ENCODE data around the gene RPL7L1.

The RPL7L1 gene

DNA sequence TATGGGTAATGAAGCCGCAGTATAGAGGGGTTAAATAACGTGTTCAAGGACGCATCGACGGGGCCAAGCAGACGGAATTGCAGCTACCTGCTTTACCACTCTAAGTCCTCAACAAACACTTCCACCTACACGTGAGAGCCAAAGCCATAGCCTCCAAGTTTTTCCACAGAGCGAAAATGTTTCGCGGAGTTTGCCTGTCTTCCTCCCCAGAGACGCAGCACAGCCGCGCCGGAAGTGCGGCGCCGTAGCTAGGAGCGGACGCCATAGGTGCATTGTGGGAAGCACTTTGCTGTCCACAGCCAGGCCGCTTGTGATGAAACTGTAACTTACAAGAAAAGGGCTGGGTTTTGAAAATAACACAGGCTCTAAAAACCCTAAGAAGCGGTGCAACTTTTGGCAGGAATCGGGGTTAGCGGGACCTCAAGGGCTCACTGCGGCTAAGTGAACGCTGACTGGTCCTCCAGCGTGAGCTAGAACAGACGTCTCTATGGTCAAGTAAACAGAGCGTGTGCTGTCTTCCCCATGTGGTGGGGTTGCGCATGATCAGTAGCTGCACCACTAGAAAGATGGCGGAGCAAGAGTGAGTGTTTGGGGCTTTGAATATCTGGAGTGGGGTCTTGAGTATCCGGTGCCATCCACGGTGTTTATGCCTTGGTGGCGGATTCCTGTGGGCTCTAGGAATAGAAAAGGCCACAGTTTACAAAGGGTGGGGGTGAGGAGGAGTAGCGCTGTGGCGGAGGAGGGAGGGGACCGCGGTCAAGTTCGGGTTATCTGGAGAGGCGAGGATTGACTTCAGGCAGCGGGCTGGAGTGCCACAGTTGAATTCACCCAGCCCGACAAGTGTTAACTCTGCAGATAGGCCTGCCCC, at the start of gene RPL7L1:
TSS of gene RPL7L1 (plus strand) at position 245 of the 868 bp plus-strand sequence. CDS start at position 540, 295 bp downstream.
- TF ChIP-seq POLR2A (IDR thresholded peaks at IDR 0.05; ENCODE audit: low read length) (peak; percentile 96), GATA1 (IDR thresholded peaks at IDR 0.05; ENCODE audit: low read depth, low read length) (no peak)
- DNase-seq, result peak; percentile 93 to 94

GRCh38 chr6:42831237-42831636, 48.2 kb upstream of the RPL7L1 start:
- TF ChIP-seq GATA1 (IDR thresholded peaks at IDR 0.05; ENCODE audit: low read depth, low read length) (no peak), POLR2A (IDR thresholded peaks at IDR 0.05; ENCODE audit: low read length) (no peak)
- DNase-seq, result no peak

DNA sequence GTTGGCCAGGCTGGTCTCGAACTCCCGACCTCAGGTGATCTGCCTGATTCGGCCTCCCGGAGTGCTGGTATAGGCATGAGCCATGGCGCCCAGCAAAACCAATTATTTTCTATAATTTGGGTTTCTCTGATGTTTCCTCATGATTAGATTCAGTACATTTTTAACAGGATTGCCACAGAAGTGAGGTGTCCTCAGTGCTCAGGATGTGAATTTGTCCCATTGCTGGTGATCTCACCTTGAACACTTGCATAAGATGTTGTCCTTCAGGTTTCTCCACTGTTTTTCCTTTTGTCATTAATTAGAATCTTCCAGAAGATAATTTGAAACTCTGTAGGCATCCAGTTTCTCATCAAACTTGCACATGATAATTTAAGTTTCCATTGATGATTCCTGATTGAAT, 45.4 kb upstream of the RPL7L1 start:
- no peak for DNase-seq
- no peak for TF ChIP-seq POLR2A (IDR thresholded peaks at IDR 0.05; ENCODE audit: low read length)
- TF ChIP-seq GATA1 (IDR thresholded peaks at IDR 0.05; ENCODE audit: low read depth, low read length), result no peak

- no peak for DNase-seq
- TF ChIP-seq POLR2A (IDR thresholded peaks at IDR 0.05; ENCODE audit: low read length), result no peak
- TF ChIP-seq GATA1 (IDR thresholded peaks at IDR 0.05; ENCODE audit: low read depth, low read length), result no peak
Observed at GRCh38 chr6:42841844-42842584, 37.4 kb upstream of the RPL7L1 start.

DNA sequence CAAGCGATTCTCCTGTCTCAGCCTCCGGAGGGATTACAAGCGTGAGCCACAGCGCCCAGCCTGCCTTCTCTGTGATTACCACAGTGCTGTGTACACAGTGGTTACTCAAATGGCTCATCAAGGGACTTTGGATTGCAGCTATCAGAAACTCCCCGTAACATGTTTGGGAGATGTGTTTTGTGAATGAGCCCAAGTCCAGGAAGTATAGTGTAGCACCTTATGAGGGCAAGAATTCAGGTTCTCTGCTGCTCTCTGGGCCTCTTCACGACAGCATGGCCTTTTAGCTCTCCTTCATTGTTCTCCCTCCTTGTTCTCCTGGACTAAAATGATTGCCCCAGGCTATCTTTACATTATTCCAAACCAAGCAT, 34.1 kb upstream of the RPL7L1 start:
- TF ChIP-seq GATA1 (IDR thresholded peaks at IDR 0.05; ENCODE audit: low read depth, low read length), result no peak
- no peak for TF ChIP-seq POLR2A (IDR thresholded peaks at IDR 0.05; ENCODE audit: low read length)
- DNase-seq, result no peak

GRCh38 chr6:42846505-42846904, 32.9 kb upstream of the RPL7L1 start:
- DNase-seq, result no peak
- TF ChIP-seq GATA1 (IDR thresholded peaks at IDR 0.05; ENCODE audit: low read depth, low read length), result no peak
- TF ChIP-seq POLR2A (IDR thresholded peaks at IDR 0.05; ENCODE audit: low read length), result no peak

DNA sequence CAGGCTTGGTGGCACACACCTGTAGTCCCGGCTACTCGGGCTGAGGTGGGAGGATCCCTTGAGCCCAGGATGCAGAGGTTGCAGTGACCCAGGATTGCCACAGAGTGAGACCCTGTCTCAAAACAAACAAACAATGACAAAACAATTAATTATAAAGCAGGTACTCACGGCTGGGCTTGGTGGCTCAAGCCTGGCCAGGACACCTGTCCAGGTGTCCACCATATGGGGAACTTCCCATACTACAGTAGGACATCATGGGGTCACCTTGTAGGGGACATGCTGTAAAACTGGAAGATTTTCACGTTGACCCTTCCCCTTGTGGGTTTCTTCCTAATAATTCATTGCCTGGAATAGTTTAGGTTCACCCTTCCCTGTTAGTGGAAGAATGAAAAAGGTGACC, 30.7 kb upstream of the RPL7L1 start:
- TF ChIP-seq POLR2A (IDR thresholded peaks at IDR 0.05; ENCODE audit: low read length), result no peak
- no peak for TF ChIP-seq GATA1 (IDR thresholded peaks at IDR 0.05; ENCODE audit: low read depth, low read length)
- no peak for DNase-seq

DNA sequence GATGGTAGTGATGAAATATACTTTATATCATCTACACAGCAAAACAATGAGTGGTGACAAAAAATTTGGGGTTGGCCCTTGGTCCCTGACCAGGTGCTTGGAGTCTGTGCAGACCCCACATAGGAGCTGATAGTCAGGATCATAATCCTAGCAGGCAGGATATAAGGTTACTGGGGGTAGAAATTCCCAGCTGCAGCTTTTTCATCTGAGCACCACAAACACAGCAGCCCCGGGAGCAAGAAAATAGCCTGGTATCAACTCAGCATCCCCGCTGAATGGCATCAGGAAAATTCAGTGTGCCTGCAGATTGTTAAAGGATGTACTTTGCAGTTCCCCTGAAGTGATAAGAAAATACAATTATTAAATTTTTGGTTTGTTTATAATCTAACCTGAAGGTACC, 27.8 kb upstream of the RPL7L1 start:
- no peak for TF ChIP-seq GATA1 (IDR thresholded peaks at IDR 0.05; ENCODE audit: low read depth, low read length)
- no peak for TF ChIP-seq POLR2A (IDR thresholded peaks at IDR 0.05; ENCODE audit: low read length)
- DNase-seq, result no peak

- TF ChIP-seq GATA1 (IDR thresholded peaks at IDR 0.05; ENCODE audit: low read depth, low read length), result no peak
- no peak for TF ChIP-seq POLR2A (IDR thresholded peaks at IDR 0.05; ENCODE audit: low read length)
- no peak for DNase-seq
Observed at GRCh38 chr6:42860036-42860435, 19.4 kb upstream of the RPL7L1 start.

- TF ChIP-seq POLR2A (IDR thresholded peaks at IDR 0.05; ENCODE audit: low read length), result no peak
- TF ChIP-seq GATA1 (IDR thresholded peaks at IDR 0.05; ENCODE audit: low read depth, low read length), result no peak
- no peak for DNase-seq
Observed at GRCh38 chr6:42860481-42860880, 18.9 kb upstream of the RPL7L1 start.

- TF ChIP-seq GATA1 (IDR thresholded peaks at IDR 0.05; ENCODE audit: low read depth, low read length) (no peak), POLR2A (IDR thresholded peaks at IDR 0.05; ENCODE audit: low read length) (no peak)
- no peak for DNase-seq
Observed at GRCh38 chr6:42864602-42865001, 14.8 kb upstream of the RPL7L1 start.

- no peak for DNase-seq
- TF ChIP-seq POLR2A (IDR thresholded peaks at IDR 0.05; ENCODE audit: low read length) (no peak), GATA1 (IDR thresholded peaks at IDR 0.05; ENCODE audit: low read depth, low read length) (no peak)
Observed at GRCh38 chr6:42870145-42870936, 9.1 kb upstream of the RPL7L1 start.

- no peak for DNase-seq
- TF ChIP-seq POLR2A (IDR thresholded peaks at IDR 0.05; ENCODE audit: low read length) (no peak), GATA1 (IDR thresholded peaks at IDR 0.05; ENCODE audit: low read depth, low read length) (no peak)
Observed at GRCh38 chr6:42871711-42872110, 7.7 kb upstream of the RPL7L1 start.

GRCh38 chr6:42873313-42873712, 6.1 kb upstream of the RPL7L1 start:
- TF ChIP-seq GATA1 (IDR thresholded peaks at IDR 0.05; ENCODE audit: low read depth, low read length) (no peak), POLR2A (IDR thresholded peaks at IDR 0.05; ENCODE audit: low read length) (no peak)
- DNase-seq, result no peak

All from erythroblast (primary cell).